WTC11 (cell line): ENCODE results near the gene EXD3. TPM values are rescaled to one million over a fixed set of nuclear protein-coding genes. Genes with fewer than 3 reads are reported as not detected.

Experiments
- ATAC-seq: fragments of 200-7000 bp; cut with Tn5 transposase; 2 replicates; pipeline ENCODE4 v1.10.0; 2021; ENCODE audit warnings: mild to moderate bottlenecking, moderate library complexity
- CTCF ChIA-PET: fragments of 300-600 bp; sonication (Branson Sonifier 250); formaldehyde crosslinking; loops from one replicate; lab custom pipeline; 2021; ENCODE audit warnings: antibody characterized with exemption; lab: Charles Lee
- POLR2A ChIA-PET: fragments of 350-600 bp; sonication (Branson Sonifier 250); formaldehyde crosslinking; loops from one replicate; lab custom pipeline; 2021; ENCODE audit warnings: antibody characterized with exemption; lab: Charles Lee
- DNase-seq: peaks from one replicate; pipeline ENCODE4 v3.0.0; 2021; ENCODE audit warnings: low spot score
- H3K27ac Mint-ChIP-seq: 2 replicates; pipeline ENCODE4 v1.8.0; 2021; ENCODE audit warnings: mixed read lengths
- H3K27me3 Mint-ChIP-seq: 2 replicates; pipeline ENCODE4 v1.8.0; 2021; ENCODE audit warnings: low read depth, mild to moderate bottlenecking, moderate library complexity, mixed read lengths
- H3K36me3 Mint-ChIP-seq: 2 replicates; pipeline ENCODE4 v1.8.0; 2021; ENCODE audit warnings: mixed read lengths
- H3K4me1 Mint-ChIP-seq: 2 replicates; pipeline ENCODE4 v1.8.0; 2022; ENCODE audit warnings: mixed read lengths
- H3K4me3 Mint-ChIP-seq: 2 replicates; pipeline ENCODE4 v1.8.0; 2021; ENCODE audit warnings: mild to moderate bottlenecking, moderate library complexity, mixed read lengths
- H3K9me3 Mint-ChIP-seq: 2 replicates; pipeline ENCODE4 v1.8.0; 2021; ENCODE audit warnings: mixed read lengths
- ARID4B ChIP-seq: sonication (generic); formaldehyde crosslinking; IDR thresholded peaks from 2 replicates; pipeline ENCODE4 v1.8.0; 2023; ENCODE audit warnings: missing genetic modification reagents, mild to moderate bottlenecking, borderline replicate concordance
- ELF4 ChIP-seq: sonication (generic); formaldehyde crosslinking; IDR thresholded peaks from 2 replicates; pipeline ENCODE4 v1.8.1; 2022; ENCODE audit warnings: low read depth, mild to moderate bottlenecking, moderate library complexity, missing genetic modification reagents
- FOXP4 ChIP-seq: sonication (generic); formaldehyde crosslinking; IDR thresholded peaks from 2 replicates; pipeline ENCODE4 v1.8.0; 2022; ENCODE audit warnings: mild to moderate bottlenecking, missing genetic modification reagents
- GABPB1 ChIP-seq: sonication (generic); formaldehyde crosslinking; IDR thresholded peaks from 2 replicates; pipeline ENCODE4 v1.8.1; 2023; ENCODE audit warnings: mild to moderate bottlenecking, missing genetic modification reagents
- HMGXB4 ChIP-seq: sonication (generic); formaldehyde crosslinking; IDR thresholded peaks from 2 replicates; pipeline ENCODE4 v1.8.1; 2023; ENCODE audit warnings: mild to moderate bottlenecking, moderate library complexity, missing genetic modification reagents
- NFE2L1 ChIP-seq: sonication (generic); formaldehyde crosslinking; IDR thresholded peaks from 2 replicates; pipeline ENCODE4 v1.8.1; 2023; ENCODE audit warnings: missing genetic modification reagents
- NFYB ChIP-seq: sonication (generic); formaldehyde crosslinking; conservative IDR thresholded peaks from 2 replicates; pipeline ENCODE4 v1.8.0; 2022; ENCODE audit warnings: low read depth, missing genetic modification reagents
- OVOL2 ChIP-seq: fragments of 250-450 bp; sonication (Bioruptor Pico); IDR thresholded peaks from 2 replicates; pipeline ENCODE4 v1.9.0; 2021; ENCODE audit warnings: mild to moderate bottlenecking, borderline replicate concordance
- PRDM15 ChIP-seq: sonication (generic); formaldehyde crosslinking; IDR thresholded peaks from 2 replicates; pipeline ENCODE4 v1.8.0; 2022; ENCODE audit warnings: missing genetic modification reagents
- RORB ChIP-seq: fragments of 250-450 bp; sonication (Bioruptor Pico); IDR thresholded peaks from 2 replicates; pipeline ENCODE4 v1.9.0; 2021; ENCODE audit warnings: mild to moderate bottlenecking
- SMAD3 ChIP-seq: sonication (generic); formaldehyde crosslinking; IDR thresholded peaks from 2 replicates; pipeline ENCODE4 v1.8.0; 2022; ENCODE audit warnings: missing genetic modification reagents, mild to moderate bottlenecking, borderline replicate concordance
- SP1 ChIP-seq: sonication (generic); formaldehyde crosslinking; conservative IDR thresholded peaks from 2 replicates; pipeline ENCODE4 v1.8.1; 2022; ENCODE audit warnings: missing genetic modification reagents
- TP53 ChIP-seq: sonication (generic); formaldehyde crosslinking; IDR thresholded peaks from 2 replicates; pipeline ENCODE4 v1.8.1; 2023; ENCODE audit warnings: mild to moderate bottlenecking, missing genetic modification reagents
- ZMAT4 ChIP-seq: fragments of 250-450 bp; sonication (Bioruptor Pico); IDR thresholded peaks from 2 replicates; pipeline ENCODE4 v1.9.0; 2021; ENCODE audit warnings: mild to moderate bottlenecking
- ZNF232 ChIP-seq: sonication (generic); formaldehyde crosslinking; IDR thresholded peaks from 2 replicates; pipeline ENCODE4 v1.8.0; 2022; ENCODE audit warnings: mild to moderate bottlenecking, missing genetic modification reagents
- ZNF396 ChIP-seq: fragments of 250-450 bp; sonication (Bioruptor Pico); IDR thresholded peaks from 2 replicates; pipeline ENCODE4 v1.8.0; 2021; ENCODE audit warnings: mild to moderate bottlenecking, moderate library complexity, borderline replicate concordance
- total RNA-seq: library from RNA; stranded (reverse); gene quantifications from 3 replicates; pipeline ENCODE4 v1.2.3, GENCODE V29; 2021

The EXD3 gene
- total RNA-seq, 1 experiment from 2014 or later: 21.2 TPM

- TF ChIP-seq ARID4B (CRISPR knock-in tag): 0 out of 2 replicates have a peak, but pooled peaks have one; percentile 24
- TF ChIP-seq, all 79 proteins: peak for 8
Observed at GRCh38 chr9:137302449-137303150, 120.4 kb downstream of the EXD3 start (continued).

GRCh38 chr9:137302118-137302448 lies 120.9 kb downstream of the EXD3 start, which contains the start of gene NRARP:
Gene NRARP (minus strand): TSS chr9:137302271. CDS start chr9:137301928, 343 bp downstream.
- no peak for TF ChIP-seq ZNF232
- TF ChIP-seq SP1 (CRISPR knock-in tag): peak; percentile 64; the same call in 1 of the 2 replicates
- TF ChIP-seq NFYB: peak; percentile 41
- no peak for TF ChIP-seq OVOL2 (CRISPR knock-in tag)
- 0 out of 2 replicates have a peak, but pooled peaks have one; percentile 16 for TF ChIP-seq ZMAT4 (CRISPR knock-in tag)
- ChIA-PET POLR2A (interaction anchor here (0.5 to 2.8 kb wide), 6 partner anchors 9 to 66 kb away, joined by 3 to 10 read pairs (median 4); partner anchors contain the start of gene TUBB4B), CTCF (interaction anchor here (0.9 to 8.6 kb wide), 33 partner anchors 9 to 273 kb away, joined by 3 to 172 read pairs (median 5); partner anchors contain the start of genes ENTPD8, EXD3, MRPL41 and NOXA1)
- Mint-ChIP-seq H3K4me3 (peak within 1 kb of the TSS; percentile 94), H3K27me3 (peaks cover 23% of the 10 kb centered on the region), H3K36me3 (no peaks in the 10 kb centered on the region), H3K27ac (peak within 1 kb of the TSS; percentile 84), H3K4me1 (peaks cover 45% of the 10 kb centered on the region), H3K9me3 (no peaks in the 10 kb centered on the region)
- ATAC-seq (peak; percentile 26), DNase-seq (peak; percentile 84)

- peak overlapping the region; percentile 96 for H3K27ac Mint-ChIP-seq
- no peaks in the 10 kb centered on the region for H3K36me3 Mint-ChIP-seq
- ChIA-PET POLR2A (interaction anchor here (0.5 to 2.8 kb wide), 4 partner anchors 17 to 65 kb away, joined by 3 to 10 read pairs (median 5); partner anchors contain the start of gene TUBB4B), CTCF (interaction anchor here (0.9 to 8.6 kb wide), 29 partner anchors 9 to 272 kb away, joined by 3 to 172 read pairs (median 5); partner anchors contain the start of genes ENTPD8, EXD3, MRPL41 and NOXA1)
- peaks cover 31% of the 10 kb centered on the region for H3K27me3 Mint-ChIP-seq
- H3K4me1 Mint-ChIP-seq: peaks cover 52% of the 10 kb centered on the region
- H3K4me3 Mint-ChIP-seq: peak overlapping the region; percentile 94
- ATAC-seq (peak; percentile 3; the same call in 1 of the 2 replicates), DNase-seq (peak; percentile 60)
- H3K9me3 Mint-ChIP-seq: no peaks in the 10 kb centered on the region
- 0 out of 2 replicates have a peak, but pooled peaks have one; percentile 73 for TF ChIP-seq TP53 (CRISPR knock-in tag)
- no peak for TF ChIP-seq ZNF396 (CRISPR knock-in tag)
- no peak for TF ChIP-seq ELF4
- no peak for TF ChIP-seq NFYB
- TF ChIP-seq ZMAT4 (CRISPR knock-in tag): 0 out of 2 replicates have a peak, but pooled peaks have one; percentile 16
- peak; percentile 75 for TF ChIP-seq NFE2L1 (CRISPR knock-in tag)
- TF ChIP-seq GABPB1 (CRISPR knock-in tag): no peak
- no peak for TF ChIP-seq RORB (CRISPR knock-in tag)
- TF ChIP-seq FOXP4 (CRISPR knock-in tag): peak; percentile 82
- TF ChIP-seq SMAD3 (CRISPR knock-in tag): no peak
- no peak for TF ChIP-seq PRDM15
- TF ChIP-seq HMGXB4 (CRISPR knock-in tag): peak; percentile 56
Observed at GRCh38 chr9:137301081-137301947, 121.6 kb downstream of the EXD3 start.
